GM23338 (cell line): ENCODE measurements around the gene PTPRE. TPM values are rescaled to one million over a fixed set of nuclear protein-coding genes. Genes with fewer than 3 reads are reported as not detected.

Experiments
- ATAC-seq: fragments of 200-7000 bp; cut with Tn5 transposase; 3 replicates; pipeline ENCODE4 v1.9.1; 2020
- DNase-seq: peaks from one replicate; pipeline ENCODE4 v3.0.0-alpha.2; 2015; ENCODE audit warnings: low spot score
- H2AFZ ChIP-seq: fragments of 200-600 bp; sonication (generic); 2 replicates; pipeline ENCODE4 v1.8.0; 2016; ENCODE audit warnings: antibody characterized with exemption, mild to moderate bottlenecking, moderate library complexity
- H3F3A ChIP-seq: fragments of 200-600 bp; sonication (generic); replicated peaks from 2 replicates; pipeline ENCODE4 v1.8.0; 2017; ENCODE audit warnings: antibody characterized with exemption, mixed run types, low read depth
- H3K27ac ChIP-seq: fragments of 200-600 bp; sonication (generic); 2 replicates; pipeline ENCODE4 v1.6.1; 2016; ENCODE audit warnings: low read depth
- H3K27me3 ChIP-seq: fragments of 200-600 bp; sonication (generic); 2 replicates; pipeline ENCODE4 v1.8.0; 2016; ENCODE audit warnings: mild to moderate bottlenecking, mixed run types, moderate library complexity; ENCODE audit not compliant: insufficient read depth
- H3K36me3 ChIP-seq: fragments of 200-600 bp; sonication (generic); 2 replicates; pipeline ENCODE4 v1.8.0; 2016; ENCODE audit warnings: mild to moderate bottlenecking; ENCODE audit not compliant: insufficient read depth
- H3K4me1 ChIP-seq: fragments of 200-600 bp; sonication (generic); 2 replicates; pipeline ENCODE4 v1.8.0; 2016; ENCODE audit warnings: mild to moderate bottlenecking, moderate library complexity; ENCODE audit not compliant: insufficient read depth
- H3K4me2 ChIP-seq: fragments of 200-600 bp; sonication (generic); 2 replicates; pipeline ENCODE4 v1.7.1; 2017; ENCODE audit warnings: mixed run types
- H3K4me3 ChIP-seq: fragments of 200-600 bp; sonication (generic); 2 replicates; pipeline ENCODE4 v1.6.1; 2016; ENCODE audit warnings: mixed run types
- H3K79me2 ChIP-seq: fragments of 200-600 bp; sonication (generic); replicated peaks from 2 replicates; pipeline ENCODE4 v1.8.0; 2017; ENCODE audit warnings: mild to moderate bottlenecking; ENCODE audit not compliant: insufficient read depth
- H3K9me2 ChIP-seq: fragments of 200-600 bp; sonication (generic); 2 replicates; pipeline ENCODE4 v1.8.0; 2017; ENCODE audit not compliant: insufficient read depth
- H4K20me1 ChIP-seq: fragments of 200-600 bp; sonication (generic); replicated peaks from 2 replicates; pipeline ENCODE4 v1.8.0; 2017; ENCODE audit warnings: mild to moderate bottlenecking; ENCODE audit not compliant: insufficient read depth
- H3K27ac Mint-ChIP-seq: 2 replicates; pipeline ENCODE4 v1.8.0; 2020; ENCODE audit warnings: inconsistent platforms, mild to moderate bottlenecking, moderate library complexity, mixed read lengths
- H3K27me3 Mint-ChIP-seq: 3 replicates; pipeline ENCODE4 v1.8.0; 2022; ENCODE audit warnings: low read depth, mild to moderate bottlenecking, moderate library complexity, mixed read lengths, inconsistent platforms; ENCODE audit not compliant: insufficient read depth, poor library complexity
- H3K36me3 Mint-ChIP-seq: 3 replicates; pipeline ENCODE4 v1.8.0; 2021; ENCODE audit warnings: low read depth, mild to moderate bottlenecking, inconsistent platforms, moderate library complexity, mixed read lengths
- H3K4me1 Mint-ChIP-seq: 3 replicates; pipeline ENCODE4 v1.8.0; 2020; ENCODE audit warnings: mild to moderate bottlenecking, inconsistent platforms, mixed read lengths
- H3K4me3 Mint-ChIP-seq: 3 replicates; pipeline ENCODE4 v1.8.0; 2021; ENCODE audit warnings: moderate library complexity, mild to moderate bottlenecking, inconsistent platforms, mixed read lengths
- H3K9me3 Mint-ChIP-seq: 3 replicates; pipeline ENCODE4 v1.8.0; 2020; ENCODE audit warnings: moderate library complexity, mild to moderate bottlenecking, inconsistent platforms, mixed read lengths
- CREB1 ChIP-seq: fragments of 250-450 bp; sonication (Bioruptor Pico); IDR thresholded peaks from 2 replicates; pipeline ENCODE4 v1.5.0; 2020; ENCODE audit warnings: low read depth, mild to moderate bottlenecking, moderate library complexity
- EZH2 ChIP-seq: fragments of 200-600 bp; sonication (generic); IDR thresholded peaks from one replicate; pipeline ENCODE4 v1.8.0; 2017; ENCODE audit warnings: antibody characterized with exemption, mild to moderate bottlenecking, low read depth; ENCODE audit not compliant: unreplicated experiment
- EZH2phosphoT487 ChIP-seq: fragments of 200-600 bp; sonication (generic); IDR thresholded peaks from one replicate; pipeline ENCODE4 v1.8.1; 2018; ENCODE audit warnings: antibody characterized with exemption; ENCODE audit not compliant: unreplicated experiment
- POLR2AphosphoS5 ChIP-seq: IDR thresholded peaks from 2 replicates; pipeline ENCODE4 v1.6.1; 2016; ENCODE audit warnings: antibody characterized with exemption, low read depth
- STAT1 ChIP-seq: IDR thresholded peaks from one replicate; pipeline ENCODE4 v1.6.1; 2016; ENCODE audit warnings: antibody characterized with exemption; ENCODE audit not compliant: unreplicated experiment
- ZNF114 ChIP-seq: fragments of 250-450 bp; sonication (Bioruptor Pico); IDR thresholded peaks from 2 replicates; pipeline ENCODE4 v1.5.0; 2020; ENCODE audit warnings: mild to moderate bottlenecking, moderate library complexity
- ZNF331 ChIP-seq: fragments of 250-450 bp; sonication (Bioruptor Pico); IDR thresholded peaks from 2 replicates; pipeline ENCODE4 v1.5.0; 2020; ENCODE audit warnings: low read depth, mild to moderate bottlenecking, moderate library complexity
- polyA plus RNA-seq: library from polyadenylated mRNA; unstranded; fragments of >200 nt; fragmentation: Nextera tagmentation; extraction: Ambion mirVana; gene quantifications from 2 replicates; pipeline ENCODE4 v1.2.1, GENCODE V29; 2016
- total RNA-seq: library from RNA; depleted of rRNA; stranded (reverse); fragments of >200 nt; shearing (Covaris generic); gene quantifications from 2 replicates; pipeline ENCODE4 v1.2.3, GENCODE V29; 2014
- TF ChIP-seq, protein P1 (sequence below): IDR thresholded peaks from one replicate; pipeline ENCODE4 v1.6.1; 2018; ENCODE audit warnings: antibody characterized with exemption; ENCODE audit not compliant: unreplicated experiment
- TF ChIP-seq, protein P2 (sequence below): IDR thresholded peaks from 2 replicates; pipeline ENCODE4 v1.6.1; 2016; ENCODE audit warnings: antibody characterized with exemption

Gene PTPRE
- total and polyA plus RNA-seq, 2 experiments from 2014 or later: 0.34 to 0.42 TPM

DNA sequence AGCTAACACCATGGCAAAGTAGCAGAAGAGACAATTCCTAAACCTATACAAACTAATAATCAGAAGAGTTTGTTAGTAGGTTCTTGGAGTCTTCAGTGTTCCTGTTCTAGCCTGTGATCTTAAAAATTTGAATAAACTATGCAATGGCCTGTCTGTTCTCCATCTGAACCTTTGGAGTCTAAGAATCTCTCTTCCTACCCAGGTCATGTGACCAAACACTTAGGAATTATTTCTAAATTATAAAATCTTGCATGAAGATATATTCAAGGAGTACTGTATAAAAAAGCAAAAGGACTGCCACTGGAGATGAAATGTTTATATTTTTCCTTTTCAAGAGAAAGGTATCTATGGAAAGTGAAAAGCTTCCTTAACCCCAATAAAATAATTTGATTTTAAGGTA, 216.9 kb downstream of the PTPRE start (continued):
- TF ChIP-seq, protein P1, sequence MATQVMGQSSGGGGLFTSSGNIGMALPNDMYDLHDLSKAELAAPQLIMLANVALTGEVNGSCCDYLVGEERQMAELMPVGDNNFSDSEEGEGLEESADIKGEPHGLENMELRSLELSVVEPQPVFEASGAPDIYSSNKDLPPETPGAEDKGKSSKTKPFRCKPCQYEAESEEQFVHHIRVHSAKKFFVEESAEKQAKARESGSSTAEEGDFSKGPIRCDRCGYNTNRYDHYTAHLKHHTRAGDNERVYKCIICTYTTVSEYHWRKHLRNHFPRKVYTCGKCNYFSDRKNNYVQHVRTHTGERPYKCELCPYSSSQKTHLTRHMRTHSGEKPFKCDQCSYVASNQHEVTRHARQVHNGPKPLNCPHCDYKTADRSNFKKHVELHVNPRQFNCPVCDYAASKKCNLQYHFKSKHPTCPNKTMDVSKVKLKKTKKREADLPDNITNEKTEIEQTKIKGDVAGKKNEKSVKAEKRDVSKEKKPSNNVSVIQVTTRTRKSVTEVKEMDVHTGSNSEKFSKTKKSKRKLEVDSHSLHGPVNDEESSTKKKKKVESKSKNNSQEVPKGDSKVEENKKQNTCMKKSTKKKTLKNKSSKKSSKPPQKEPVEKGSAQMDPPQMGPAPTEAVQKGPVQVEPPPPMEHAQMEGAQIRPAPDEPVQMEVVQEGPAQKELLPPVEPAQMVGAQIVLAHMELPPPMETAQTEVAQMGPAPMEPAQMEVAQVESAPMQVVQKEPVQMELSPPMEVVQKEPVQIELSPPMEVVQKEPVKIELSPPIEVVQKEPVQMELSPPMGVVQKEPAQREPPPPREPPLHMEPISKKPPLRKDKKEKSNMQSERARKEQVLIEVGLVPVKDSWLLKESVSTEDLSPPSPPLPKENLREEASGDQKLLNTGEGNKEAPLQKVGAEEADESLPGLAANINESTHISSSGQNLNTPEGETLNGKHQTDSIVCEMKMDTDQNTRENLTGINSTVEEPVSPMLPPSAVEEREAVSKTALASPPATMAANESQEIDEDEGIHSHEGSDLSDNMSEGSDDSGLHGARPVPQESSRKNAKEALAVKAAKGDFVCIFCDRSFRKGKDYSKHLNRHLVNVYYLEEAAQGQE: no peak

DNA sequence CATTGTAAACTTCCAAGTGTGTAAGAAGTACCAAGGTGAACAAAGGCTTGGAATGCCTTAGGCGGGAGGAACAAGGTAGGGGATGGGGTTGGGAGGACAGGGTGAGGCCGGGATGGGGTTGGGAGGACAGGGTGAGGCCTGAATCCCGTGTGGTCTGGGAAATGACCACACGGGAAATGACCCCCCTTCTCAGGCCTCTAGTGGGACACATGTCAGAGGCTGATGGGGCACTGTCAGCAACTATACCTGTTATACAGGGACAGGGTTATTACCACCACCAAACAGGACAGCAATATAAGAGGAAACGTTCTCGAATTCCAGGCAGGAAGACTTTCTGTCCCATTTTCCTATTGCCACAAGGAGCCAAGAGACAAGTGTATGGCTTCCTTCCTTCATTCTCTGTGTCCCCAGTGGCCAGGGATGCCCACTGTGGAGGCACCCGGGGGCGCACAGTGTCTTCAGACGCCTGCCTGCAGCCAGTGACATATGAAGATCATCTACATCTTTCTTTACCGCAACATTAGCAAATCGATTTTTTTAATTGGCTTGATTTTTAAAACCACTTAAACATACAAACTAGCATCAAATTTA, 218.0 kb downstream of the PTPRE start:
- ATAC-seq (no peak), DNase-seq (no peak)
- Mint-ChIP-seq H3K27ac (no peak overlapping the region), H3K9me3 (no peaks in the 10 kb centered on the region), H3K4me1 (peaks cover 24% of the 10 kb centered on the region), H3K36me3 (peaks cover 26% of the 10 kb centered on the region; the same call in 2 of the 3 replicates), H3K4me3 (peak overlapping the region; percentile 92), H3K27me3 (peaks cover 8% of the 10 kb centered on the region)
- H4K20me1 ChIP-seq: peaks cover 34% of the 10 kb centered on the region
- peaks cover 12% of the 10 kb centered on the region for H3K36me3 ChIP-seq
- H3K4me3 ChIP-seq: peak overlapping the region; percentile 94
- H3K4me2 ChIP-seq: peak overlapping the region; percentile 97
- H3K27me3 ChIP-seq: no peaks in the 10 kb centered on the region
- no peaks in the 10 kb centered on the region for H3F3A ChIP-seq
- H2AFZ ChIP-seq: no peak overlapping the region
- no peak overlapping the region for H3K27ac ChIP-seq
- peaks cover 56% of the 10 kb centered on the region for H3K79me2 ChIP-seq
- peaks cover 24% of the 10 kb centered on the region for H3K4me1 ChIP-seq
- H3K9me2 ChIP-seq: no peaks in the 10 kb centered on the region
- no peak for TF ChIP-seq ZNF331 (CRISPR knock-in tag)
- no peak for TF ChIP-seq EZH2
- TF ChIP-seq, protein P2, sequence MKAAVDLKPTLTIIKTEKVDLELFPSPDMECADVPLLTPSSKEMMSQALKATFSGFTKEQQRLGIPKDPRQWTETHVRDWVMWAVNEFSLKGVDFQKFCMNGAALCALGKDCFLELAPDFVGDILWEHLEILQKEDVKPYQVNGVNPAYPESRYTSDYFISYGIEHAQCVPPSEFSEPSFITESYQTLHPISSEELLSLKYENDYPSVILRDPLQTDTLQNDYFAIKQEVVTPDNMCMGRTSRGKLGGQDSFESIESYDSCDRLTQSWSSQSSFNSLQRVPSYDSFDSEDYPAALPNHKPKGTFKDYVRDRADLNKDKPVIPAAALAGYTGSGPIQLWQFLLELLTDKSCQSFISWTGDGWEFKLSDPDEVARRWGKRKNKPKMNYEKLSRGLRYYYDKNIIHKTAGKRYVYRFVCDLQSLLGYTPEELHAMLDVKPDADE: no peak
- TF ChIP-seq POLR2AphosphoS5: no peak
- no peak for TF ChIP-seq CREB1 (CRISPR knock-in tag)
- no peak for TF ChIP-seq ZNF114 (CRISPR knock-in tag)
- no peak for TF ChIP-seq STAT1
- TF ChIP-seq EZH2phosphoT487: no peak
